GM11168 (cell line): Measurements from ENCODE around the gene CST7.

Experiments used
- in situ Hi-C: fragments of 300-500 bp; cut with MboI; formaldehyde crosslinking; loops from one replicate; pipeline ENCODE4 v1.12.0; 2022; ENCODE audit warnings: low sequenced_read_pairs; ENCODE audit not compliant: unreplicated experiment

The CST7 gene, protein sequence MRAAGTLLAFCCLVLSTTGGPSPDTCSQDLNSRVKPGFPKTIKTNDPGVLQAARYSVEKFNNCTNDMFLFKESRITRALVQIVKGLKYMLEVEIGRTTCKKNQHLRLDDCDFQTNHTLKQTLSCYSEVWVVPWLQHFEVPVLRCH

GRCh38 chr20:24948939-24949679 is at the start of gene CST7:
TSS of gene CST7 (plus strand) at chr20:24949269. CDS start at chr20:24949506, 237 bp downstream.
- in situ Hi-C loops, result no loop called here

DNA sequence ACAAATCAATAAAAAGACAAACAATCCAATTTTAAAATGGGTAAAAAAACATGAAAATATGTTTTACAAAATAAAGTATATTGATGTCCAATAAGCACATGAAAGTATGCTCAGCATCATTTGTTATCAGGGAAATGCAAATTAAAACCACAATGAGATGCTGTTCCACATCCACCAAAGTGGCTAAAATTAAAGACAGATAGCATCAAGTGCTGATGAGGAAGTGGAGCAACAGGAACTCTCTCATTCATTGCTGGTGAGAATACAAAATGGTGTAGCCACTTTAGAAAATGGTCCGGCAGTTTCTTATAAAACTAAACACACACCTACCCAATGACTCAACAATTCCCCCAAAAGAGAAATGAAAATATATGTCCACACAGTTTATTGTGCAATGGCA is 42.3 kb upstream of the CST7 start:
- in situ Hi-C loops, result loop anchor here (25.0 kb wide), 1 partner anchor 745 kb away; no protein-coding TSS in a partner anchor

GRCh38 chr20:24908642-24909041 is 40.4 kb upstream of the CST7 start:
- in situ Hi-C loops, result loop anchor here (25.0 kb wide), 1 partner anchor 746 kb away; no protein-coding TSS in a partner anchor

- in situ Hi-C loops, result loop anchor here (25.0 kb wide), 1 partner anchor 747 kb away; no protein-coding TSS in a partner anchor
Measured at GRCh38 chr20:24909086-24909780, 39.8 kb upstream of the CST7 start.

DNA sequence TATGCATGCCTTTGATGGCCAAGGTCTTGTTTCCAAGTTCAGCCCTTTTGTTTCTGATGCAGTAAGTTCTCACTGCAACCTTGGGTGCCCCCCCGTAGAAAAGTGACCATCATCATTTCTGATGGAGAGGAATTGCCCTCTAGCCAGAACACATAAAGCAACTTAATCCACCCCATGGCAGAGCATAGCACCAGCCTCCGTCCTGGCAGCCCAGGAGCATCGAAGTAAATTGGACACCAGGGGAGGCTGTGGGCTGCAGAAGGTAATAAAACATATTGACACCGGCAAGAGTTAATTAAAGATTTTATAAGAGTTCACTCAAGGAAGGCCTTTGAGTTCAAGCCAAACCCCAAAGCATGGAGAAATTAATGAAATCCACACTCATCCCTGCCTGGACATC is 39.2 kb upstream of the CST7 start:
- in situ Hi-C loops, result loop anchor here (25.0 kb wide), 1 partner anchor 748 kb away; no protein-coding TSS in a partner anchor

- in situ Hi-C loops, result loop anchor here (25.0 kb wide), 1 partner anchor 748 kb away; no protein-coding TSS in a partner anchor
Measured at GRCh38 chr20:24910461-24910860, 38.6 kb upstream of the CST7 start.

DNA sequence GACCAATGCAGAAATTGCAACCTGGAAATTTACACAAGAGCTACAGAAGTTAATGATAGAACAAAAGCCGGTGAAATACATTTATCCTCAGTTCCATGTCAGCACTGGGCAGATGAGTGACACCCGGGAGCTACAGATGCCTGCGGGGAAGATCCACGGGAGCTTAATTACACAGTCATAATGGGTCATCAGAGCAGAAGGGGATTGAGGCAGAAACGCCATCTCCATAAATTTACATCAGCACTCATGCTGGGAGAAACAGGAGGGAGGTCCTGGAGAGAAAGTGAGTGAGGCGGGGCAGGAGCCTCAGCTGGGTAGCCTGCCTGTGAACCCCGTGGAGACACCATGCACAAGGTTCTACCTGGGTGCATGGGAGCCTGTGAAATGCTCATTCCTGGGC is 37.6 kb upstream of the CST7 start:
- in situ Hi-C loops, result loop anchor here (25.0 kb wide), 1 partner anchor 749 kb away; no protein-coding TSS in a partner anchor

DNA sequence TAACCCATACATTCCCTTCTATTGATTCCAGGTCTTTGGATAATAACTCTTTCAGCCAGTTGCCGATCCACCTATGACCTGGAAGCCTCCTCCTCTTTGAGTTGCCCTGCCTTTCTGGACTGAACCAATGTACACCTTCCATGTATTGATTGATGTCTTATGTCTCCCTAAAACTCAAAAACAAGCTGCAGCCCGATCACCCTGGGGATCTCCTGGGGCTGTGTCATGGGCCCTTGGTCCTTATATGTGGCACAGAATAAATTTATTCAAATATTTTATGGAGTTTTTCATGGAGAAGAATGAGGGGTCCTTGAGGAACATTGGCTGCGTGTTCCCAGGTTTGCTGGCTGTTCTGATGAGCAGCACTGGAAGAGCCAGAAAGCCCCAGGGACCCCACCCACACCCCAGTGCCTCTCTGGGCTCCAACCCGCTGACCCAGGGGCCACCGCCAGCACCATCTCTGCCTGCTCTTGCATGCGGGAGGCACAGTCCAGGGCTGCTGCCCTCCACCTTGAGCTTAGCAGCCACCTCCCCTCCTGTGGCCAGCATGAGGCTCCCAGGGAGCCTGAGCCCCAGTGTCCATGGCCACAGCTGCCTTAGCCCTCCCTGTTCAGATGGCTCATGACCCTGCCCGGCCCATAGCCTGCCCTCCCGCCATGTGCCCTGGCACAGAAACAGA is 36.5 kb upstream of the CST7 start:
- in situ Hi-C loops, result loop anchor here (25.0 kb wide), 1 partner anchor 750 kb away; no protein-coding TSS in a partner anchor

DNA sequence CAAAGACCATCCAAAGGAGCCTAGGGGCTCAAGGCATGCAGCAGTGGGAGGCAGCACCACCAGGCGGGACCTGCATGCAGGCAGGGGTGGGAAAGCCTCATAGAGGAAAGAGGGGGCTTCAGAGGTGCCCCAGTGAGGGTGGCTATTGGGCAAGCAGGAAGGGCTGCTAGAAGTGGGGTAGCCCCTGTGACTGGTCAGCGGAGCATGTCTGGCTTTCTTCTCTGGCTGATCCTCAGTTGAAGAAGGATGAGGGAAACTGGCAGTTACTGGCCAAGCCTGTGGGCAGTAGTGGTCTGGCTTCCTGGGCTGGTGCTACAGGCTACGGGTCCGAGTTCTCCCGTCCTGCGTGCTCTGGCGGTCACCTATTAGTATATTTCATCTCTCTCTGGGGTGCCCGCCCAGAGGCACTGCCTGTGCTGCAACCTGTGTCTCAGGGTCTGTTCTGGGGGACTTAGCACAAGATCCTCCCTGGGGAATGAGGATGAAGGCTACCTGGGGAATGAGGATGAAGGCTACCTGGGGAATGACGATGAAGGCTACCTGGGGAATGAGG is 35.9 kb upstream of the CST7 start:
- in situ Hi-C loops, result loop anchor here (25.0 kb wide), 1 partner anchor 751 kb away; no protein-coding TSS in a partner anchor

DNA sequence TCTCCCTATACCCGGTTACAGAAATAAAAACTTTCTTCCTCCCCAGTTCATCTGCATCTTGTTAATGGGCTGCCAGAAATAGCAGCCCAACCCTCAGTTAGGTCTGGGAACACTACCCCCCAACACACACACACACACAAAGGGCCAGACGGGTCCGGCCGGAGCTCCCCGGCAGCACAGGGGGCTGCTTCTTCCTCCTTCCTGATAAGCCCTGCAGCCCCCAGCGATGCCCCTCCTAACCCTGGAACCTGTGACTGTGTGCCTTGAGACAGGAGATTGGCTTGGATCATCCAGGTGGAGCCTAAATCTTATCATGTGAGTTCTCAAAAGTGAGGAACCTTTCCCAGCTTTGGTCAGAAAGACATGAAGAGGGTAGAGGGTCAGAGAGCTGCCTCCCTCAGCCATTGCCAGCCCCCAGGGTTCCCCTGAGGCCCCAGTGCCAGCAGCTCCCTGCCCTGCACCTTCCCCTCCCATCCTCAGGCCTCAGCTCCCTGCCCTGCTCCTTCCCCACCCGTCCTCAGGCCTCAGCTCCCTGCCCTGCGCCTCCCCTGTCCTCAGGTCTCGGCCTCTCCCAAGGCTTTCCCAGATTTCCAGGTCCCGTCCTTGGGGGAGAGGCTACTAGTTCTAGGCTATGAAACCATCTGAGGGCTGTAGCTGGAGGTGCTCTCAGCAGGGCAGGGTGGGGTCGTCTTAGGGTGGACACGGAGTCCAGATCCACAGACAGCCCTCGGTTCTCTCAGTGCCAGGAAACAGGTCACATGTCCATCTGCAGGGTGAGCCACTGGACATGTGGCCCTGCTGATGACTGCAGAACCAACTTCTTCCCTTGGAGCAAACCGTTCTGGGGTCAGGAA is 34.5 kb upstream of the CST7 start:
- in situ Hi-C loops, result loop anchor here (5.0 to 25.0 kb wide), 2 partner anchors 132 to 752 kb away; no protein-coding TSS in a partner anchor

DNA sequence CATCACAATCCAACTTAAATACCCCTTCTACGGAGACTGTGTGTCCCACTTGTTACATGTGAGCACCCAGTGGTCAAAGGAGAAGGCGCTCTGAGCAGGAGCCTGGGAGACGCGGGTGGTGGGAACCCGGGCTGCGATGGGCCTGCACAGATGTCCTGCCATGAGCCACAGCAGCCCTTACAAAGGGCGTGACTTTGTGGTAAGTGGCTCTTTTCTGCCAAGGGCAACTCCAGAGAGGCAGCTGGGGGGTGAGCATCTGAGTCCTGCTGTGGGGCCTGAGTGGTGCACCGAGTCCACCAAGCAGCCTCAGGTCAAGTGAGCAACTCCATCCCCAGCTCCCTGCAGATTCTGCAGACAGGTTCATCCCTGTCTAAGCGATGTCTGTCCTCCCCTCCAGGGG is 33.6 kb upstream of the CST7 start:
- in situ Hi-C loops, result loop anchor here (5.0 to 25.0 kb wide), 2 partner anchors 133 to 753 kb away; no protein-coding TSS in a partner anchor

GRCh38 chr20:24915892-24916291 is 33.2 kb upstream of the CST7 start:
- in situ Hi-C loops, result loop anchor here (5.0 to 25.0 kb wide), 2 partner anchors 134 to 754 kb away; no protein-coding TSS in a partner anchor

DNA sequence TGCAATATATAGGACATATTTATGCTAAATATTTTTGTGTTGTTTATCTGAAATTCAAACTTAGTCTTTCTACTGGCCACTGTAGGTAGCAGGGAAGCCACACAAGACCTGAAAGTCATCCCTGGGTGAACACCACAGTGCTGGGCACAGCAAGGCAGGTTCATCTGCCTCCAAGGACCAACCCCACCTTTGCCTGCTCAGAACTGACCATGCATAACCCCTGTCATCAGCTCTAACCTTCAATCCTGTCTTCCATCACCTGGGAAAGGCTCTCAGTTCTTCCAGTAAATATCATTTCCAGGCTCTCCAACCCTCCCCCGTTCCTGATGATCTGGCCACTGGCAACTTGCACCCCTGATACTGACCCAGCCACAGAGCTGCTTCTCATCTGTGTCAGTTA is 32.7 kb upstream of the CST7 start:
- in situ Hi-C loops, result loop anchor here (5.0 to 25.0 kb wide), 2 partner anchors 134 to 754 kb away; no protein-coding TSS in a partner anchor

- in situ Hi-C loops, result loop anchor here (5.0 to 25.0 kb wide), 2 partner anchors 135 to 755 kb away; no protein-coding TSS in a partner anchor
Measured at GRCh38 chr20:24917056-24917455, 32.0 kb upstream of the CST7 start.

GRCh38 chr20:24917797-24918578 is 31.1 kb upstream of the CST7 start:
- in situ Hi-C loops, result loop anchor here (5.0 to 25.0 kb wide), 2 partner anchors 136 to 756 kb away; no protein-coding TSS in a partner anchor

DNA sequence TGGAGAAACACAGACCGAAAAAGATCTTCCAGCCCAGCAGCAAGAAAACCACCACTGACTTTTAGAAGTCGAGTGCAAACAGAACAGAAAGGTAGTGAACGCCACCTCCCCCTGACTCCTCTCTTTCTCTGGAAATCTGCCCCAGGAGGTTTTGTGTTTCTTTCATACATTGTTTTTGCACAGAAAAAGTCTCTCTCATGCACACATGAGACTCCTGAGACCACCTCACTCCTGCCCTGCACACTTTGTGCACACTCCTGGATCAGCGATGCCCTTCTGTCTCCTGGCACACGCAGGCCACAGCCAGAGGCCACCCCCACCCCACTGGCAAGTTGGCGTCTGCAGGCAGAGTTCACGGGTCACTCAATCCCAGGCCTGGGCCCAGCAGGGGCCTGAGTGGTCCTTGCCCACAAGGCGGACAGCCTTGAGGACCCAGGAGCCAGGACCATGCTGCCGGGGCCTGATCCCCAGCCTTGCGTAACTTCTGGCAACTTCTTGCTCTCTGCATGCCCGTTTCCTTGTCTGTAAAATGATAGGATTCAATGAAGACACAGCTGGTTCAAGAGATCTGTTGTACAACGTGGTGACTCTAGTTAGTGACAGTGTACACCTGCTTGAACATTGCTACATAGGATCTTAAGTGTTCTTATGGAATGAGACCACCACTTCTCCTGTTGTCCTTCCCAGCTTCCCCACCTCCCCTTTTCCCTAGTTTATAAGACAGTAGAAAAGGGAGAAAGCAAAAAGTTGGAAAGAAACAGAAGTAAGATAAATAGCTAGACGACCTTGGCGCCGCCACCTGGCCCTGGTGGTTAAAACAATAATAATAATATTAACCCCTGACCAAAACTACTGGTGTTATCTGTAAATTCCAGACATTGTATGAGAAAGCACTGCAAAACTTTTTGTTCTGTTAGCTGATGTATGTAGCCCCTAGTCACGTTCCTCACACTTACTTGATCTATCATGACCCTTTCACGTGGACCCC is 30.2 kb upstream of the CST7 start:
- in situ Hi-C loops, result loop anchor here (5.0 to 25.0 kb wide), 2 partner anchors 137 to 757 kb away; no protein-coding TSS in a partner anchor
